Gastroesophageal sphincter (tissue), 4 donors: ENCODE measurements around the gene PTH2. TPM values are rescaled to one million over a fixed set of nuclear protein-coding genes. Genes with fewer than 3 reads are reported as not detected.

ENCODE experiments used
- ATAC-seq: fragments of 150-250 bp; one replicate; pipeline ENCODE4 v1.9.1; 2016; ENCODE audit warnings: mild to moderate bottlenecking, moderate library complexity
- H3K27ac ChIP-seq, 4 donors: fragments of 200-600 bp; sonication (generic) in 3 of 4; 1 replicate in 3 of 4; 2 replicates in 1 of 4; pipeline ENCODE4 v1.5.1; 2016 to 2019
- H3K27me3 ChIP-seq: fragments of 200-600 bp; sonication (generic); one replicate; pipeline ENCODE4 v1.5.1; 2019
- H3K36me3 ChIP-seq, 2 donors: fragments of 200-600 bp; sonication (generic); one replicate each; pipeline ENCODE4 v1.5.1; 2019; ENCODE audit warnings: control low read depth in 1 of 2
- H3K4me1 ChIP-seq, 3 donors: fragments of 200-600 bp; sonication (generic); 1 replicate in 2 of 3; 2 replicates in 1 of 3; pipeline ENCODE4 v1.5.1; 2016 to 2019; ENCODE audit warnings: control low read depth in 2 of 3
- H3K4me3 ChIP-seq, 2 donors: fragments of 200-600 bp; sonication (generic); one replicate each; pipeline ENCODE4 v1.5.1; 2019; ENCODE audit warnings: mild to moderate bottlenecking in 1 of 2, moderate library complexity in 1 of 2
- H3K9me3 ChIP-seq, 3 donors: fragments of 200-600 bp; sonication (generic); one replicate each; pipeline ENCODE4 v1.5.1; 2017 to 2019; ENCODE audit warnings: control low read depth in 2 of 3
- EP300 ChIP-seq: sonication (generic); formaldehyde crosslinking; IDR thresholded peaks from one replicate; pipeline ENCODE4 v1.6.1; 2017; ENCODE audit warnings: antibody characterized with exemption, mild to moderate bottlenecking
- POLR2A ChIP-seq, 2 donors: fragments of 450-650 bp; IDR thresholded peaks; one replicate each; pipeline ENCODE4 v1.6.1; 2017; ENCODE audit warnings: antibody characterized with exemption in 2 of 2, mild to moderate bottlenecking in 2 of 2, moderate library complexity in 1 of 2
- POLR2AphosphoS5 ChIP-seq: sonication (generic); formaldehyde crosslinking; IDR thresholded peaks from one replicate; pipeline ENCODE4 v1.6.1; 2017; ENCODE audit warnings: antibody characterized with exemption
- WGBS, 2 donors: methylation state at CpG; one replicate each; pipeline ENCODE4 v1.1.5; 2018; ENCODE audit warnings: low coverage in 1 of 2; 5-methylcytosine and 5-hydroxymethylcytosine counted together
- total RNA-seq, 4 donors: library from RNA; depleted of rRNA; stranded (reverse); fragments of >200 nt; gene quantifications; one replicate each; pipeline ENCODE4 v1.1.0, GENCODE V29; 2016
- TF ChIP-seq, protein P1 (sequence below), 4 experiments: fragments of 200-600 bp in 2 of 4; fragments of 450-650 bp in 2 of 4; sonication (generic) in 1 of 4; IDR thresholded peaks; one replicate each; pipeline ENCODE4 v1.5.1; 2017 to 2019; ENCODE audit warnings: antibody characterized with exemption in 4 of 4, mild to moderate bottlenecking in 2 of 4, moderate library complexity in 2 of 4

PTH2 gene, protein sequence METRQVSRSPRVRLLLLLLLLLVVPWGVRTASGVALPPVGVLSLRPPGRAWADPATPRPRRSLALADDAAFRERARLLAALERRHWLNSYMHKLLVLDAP
- total RNA-seq = not detected

DNA sequence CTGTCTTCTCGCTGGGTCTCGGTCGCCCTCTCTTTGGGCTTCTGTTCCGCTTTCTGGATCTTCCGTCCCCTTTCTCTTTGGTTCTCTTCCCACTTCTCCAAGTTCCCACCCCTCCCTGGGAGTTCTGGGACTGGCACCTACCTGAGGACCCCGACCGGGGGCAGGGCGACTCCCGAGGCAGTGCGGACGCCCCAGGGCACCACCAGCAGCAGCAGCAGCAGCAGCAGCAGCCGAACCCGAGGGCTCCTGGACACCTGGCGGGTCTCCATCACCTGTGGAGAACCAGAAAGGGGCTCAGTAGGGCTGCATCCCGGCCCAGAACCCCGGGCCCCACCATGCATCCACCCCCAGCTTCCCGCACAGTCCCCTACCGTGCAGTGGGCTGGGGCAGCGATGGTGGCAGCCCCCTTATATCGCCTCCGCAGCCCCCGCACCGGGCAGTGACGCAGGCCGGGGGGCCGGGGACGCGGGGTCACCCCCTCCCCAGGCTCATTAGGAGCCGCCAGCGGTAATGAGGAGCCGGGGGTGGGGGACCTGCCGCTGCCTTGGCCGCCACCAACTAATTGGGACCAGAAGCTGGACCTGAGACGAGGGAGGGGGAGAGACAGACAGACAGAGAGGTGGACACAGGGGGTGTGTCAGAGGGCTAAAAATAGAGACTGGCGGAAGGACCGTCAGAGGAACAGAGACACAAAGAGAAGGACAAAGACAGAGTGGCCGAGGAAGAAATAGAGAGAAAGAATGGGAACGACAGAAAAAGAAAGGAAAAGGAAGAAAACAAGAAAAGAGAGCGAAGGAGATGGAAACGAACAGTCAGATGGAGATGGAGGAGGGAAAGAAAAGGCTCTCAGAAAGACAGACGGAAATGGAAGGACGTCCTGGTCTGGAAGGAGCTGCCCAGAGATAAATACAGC, at the start of gene PTH2:
TSS of gene PTH2 (minus strand) at position 371 of the 914 bp plus-strand sequence. CDS start at position 269, 102 bp downstream.
- Histone ChIP-seq H3K36me3 (no peaks in the 10 kb centered on the region), H3K4me1 (peaks cover 0 to 43% (median 29%) of the 10 kb centered on the region in 3 donors), H3K27ac (no peak within 1 kb of the TSS), H3K4me3 (peak within 1 kb of the TSS in 1 of 2 donors; percentile 15), H3K27me3 (peaks cover 100% of the 10 kb centered on the region), H3K9me3 (no peaks in the 10 kb centered on the region)
- TF ChIP-seq POLR2A (IDR thresholded peaks at IDR 0.05) = no peak
- TF ChIP-seq POLR2AphosphoS5 = no peak
- TF ChIP-seq, protein P1, sequence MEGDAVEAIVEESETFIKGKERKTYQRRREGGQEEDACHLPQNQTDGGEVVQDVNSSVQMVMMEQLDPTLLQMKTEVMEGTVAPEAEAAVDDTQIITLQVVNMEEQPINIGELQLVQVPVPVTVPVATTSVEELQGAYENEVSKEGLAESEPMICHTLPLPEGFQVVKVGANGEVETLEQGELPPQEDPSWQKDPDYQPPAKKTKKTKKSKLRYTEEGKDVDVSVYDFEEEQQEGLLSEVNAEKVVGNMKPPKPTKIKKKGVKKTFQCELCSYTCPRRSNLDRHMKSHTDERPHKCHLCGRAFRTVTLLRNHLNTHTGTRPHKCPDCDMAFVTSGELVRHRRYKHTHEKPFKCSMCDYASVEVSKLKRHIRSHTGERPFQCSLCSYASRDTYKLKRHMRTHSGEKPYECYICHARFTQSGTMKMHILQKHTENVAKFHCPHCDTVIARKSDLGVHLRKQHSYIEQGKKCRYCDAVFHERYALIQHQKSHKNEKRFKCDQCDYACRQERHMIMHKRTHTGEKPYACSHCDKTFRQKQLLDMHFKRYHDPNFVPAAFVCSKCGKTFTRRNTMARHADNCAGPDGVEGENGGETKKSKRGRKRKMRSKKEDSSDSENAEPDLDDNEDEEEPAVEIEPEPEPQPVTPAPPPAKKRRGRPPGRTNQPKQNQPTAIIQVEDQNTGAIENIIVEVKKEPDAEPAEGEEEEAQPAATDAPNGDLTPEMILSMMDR (IDR thresholded peaks at IDR 0.05) = no peak
- no peak for TF ChIP-seq EP300
- ATAC-seq = no peak
- 7 to 15% methylated on average over 12 to 22 of the region's 42 CpGs for WGBS, 2 donors

DNA sequence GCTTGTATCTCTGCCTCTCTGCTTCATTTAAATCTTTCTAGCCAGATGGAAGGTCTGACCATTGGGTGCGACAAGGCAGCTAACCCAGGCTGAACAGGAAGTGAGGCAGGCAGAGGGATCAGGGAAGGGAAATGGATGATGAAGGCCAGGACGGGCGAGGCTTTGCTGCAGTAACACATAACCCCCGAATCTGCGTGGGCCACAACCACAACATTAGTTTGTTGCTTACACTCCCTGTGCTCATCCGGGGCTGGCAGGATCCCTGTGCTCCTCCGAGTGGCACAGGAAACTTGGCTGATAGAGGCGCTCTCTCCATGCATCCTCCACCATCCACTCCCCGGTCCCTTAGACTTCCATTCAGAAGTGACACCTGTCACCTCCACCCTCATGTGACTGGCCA, 49.7 kb upstream of the PTH2 start:
- ATAC-seq = no peak
- Histone ChIP-seq H3K36me3 (peaks cover 0 to 24% of the 10 kb centered on the region in 2 donors), H3K9me3 (no peaks in the 10 kb centered on the region), H3K4me3 (no peak overlapping the region), H3K27me3 (no peaks in the 10 kb centered on the region), H3K27ac (peak overlapping the region in 2 of 4 donors; percentile 88 to 90), H3K4me1 (peaks cover 0 to 53% (median 20%) of the 10 kb centered on the region in 3 donors)
- no peak for TF ChIP-seq EP300
- TF ChIP-seq, protein P1 (IDR thresholded peaks at IDR 0.05) = no peak
- TF ChIP-seq POLR2AphosphoS5 = no peak
- no peak for TF ChIP-seq POLR2A (IDR thresholded peaks at IDR 0.05)
- 54 to 79% methylated on average over 6 to 9 of the region's 9 CpGs for WGBS, 2 donors

DNA sequence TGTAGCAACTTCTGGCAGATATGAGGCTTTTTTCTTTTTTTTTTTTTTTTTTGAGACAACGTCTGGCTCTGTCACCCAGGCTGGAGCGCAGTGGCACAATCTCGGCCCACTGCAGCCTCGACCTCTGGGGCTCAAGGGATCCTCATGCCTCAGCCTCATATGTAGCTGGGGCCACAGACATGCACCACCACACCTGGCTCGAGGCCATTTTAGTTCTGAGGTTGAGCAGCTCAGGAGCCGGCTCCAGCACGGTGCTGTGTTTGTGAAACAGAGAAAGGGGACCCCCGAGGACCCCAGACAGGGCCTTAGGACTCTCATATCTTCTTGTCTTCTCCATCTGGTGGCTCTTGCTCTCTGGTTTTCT, 47.4 kb upstream of the PTH2 start:
- Histone ChIP-seq H3K4me3 (no peak overlapping the region), H3K27ac (peak overlapping the region in 2 of 4 donors; percentile 61 to 73), H3K4me1 (peaks cover 0 to 41% (median 20%) of the 10 kb centered on the region in 3 donors), H3K27me3 (no peaks in the 10 kb centered on the region), H3K36me3 (peaks cover 0 to 45% of the 10 kb centered on the region in 2 donors), H3K9me3 (no peaks in the 10 kb centered on the region)
- no peak for ATAC-seq
- WGBS, 2 donors = 27% methylated on average over 5 of the region's 8 CpGs; no CpG with 5 or more reads in 1 of the 2 donors
- TF ChIP-seq EP300 (no peak), POLR2A (IDR thresholded peaks at IDR 0.05) (no peak)
- TF ChIP-seq, protein P1 (IDR thresholded peaks at IDR 0.05) = no peak

DNA sequence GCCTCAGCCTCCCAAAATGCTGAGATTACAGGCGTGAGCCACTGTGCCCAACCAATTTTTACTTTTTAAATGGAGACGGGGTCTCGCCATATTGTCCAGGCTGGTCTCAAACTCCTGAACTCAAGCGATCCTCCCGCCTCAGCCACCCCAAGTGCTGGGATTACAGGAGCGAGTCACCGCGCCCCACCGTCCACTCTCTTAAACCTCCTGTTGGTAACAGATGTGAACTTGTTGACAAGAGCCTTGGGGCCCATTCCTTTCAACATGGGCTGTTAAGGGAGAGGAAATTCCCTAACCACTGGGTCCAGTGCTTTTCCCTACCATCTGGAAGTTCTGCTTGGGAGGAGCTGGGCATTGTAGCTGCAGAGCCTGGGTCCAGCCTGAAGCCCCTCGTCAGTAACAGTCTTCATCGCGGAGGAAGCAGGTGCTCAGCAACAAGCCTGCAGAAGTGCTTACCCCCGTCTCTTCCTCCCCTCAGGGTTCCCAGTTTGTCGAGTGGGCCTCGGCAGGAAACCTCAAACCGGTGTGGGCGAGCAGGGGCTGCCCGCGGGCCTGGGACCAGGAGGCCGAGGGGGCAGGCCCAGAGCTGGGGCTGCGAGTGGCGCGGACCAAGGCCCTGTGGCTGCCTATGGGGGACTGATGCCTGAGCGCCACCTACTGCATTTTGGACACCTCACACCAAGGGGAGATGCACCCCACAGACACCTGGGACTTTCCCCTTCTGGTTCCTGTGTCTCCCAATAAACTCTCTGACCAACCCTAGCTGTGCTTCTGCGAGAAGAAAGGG, 46.8 kb upstream of the PTH2 start:
- Histone ChIP-seq H3K36me3 (peaks cover 0 to 51% of the 10 kb centered on the region in 2 donors), H3K4me1 (peaks cover 0 to 35% (median 20%) of the 10 kb centered on the region in 3 donors), H3K27ac (peak overlapping the region in 3 of 4 donors; percentile 61 to 73 (median 66)), H3K4me3 (no peak overlapping the region), H3K9me3 (no peaks in the 10 kb centered on the region), H3K27me3 (no peaks in the 10 kb centered on the region)
- 72 to 95% methylated on average over 8 to 13 of the region's 25 CpGs for WGBS, 2 donors
- ATAC-seq = no peak
- no peak for TF ChIP-seq POLR2A (IDR thresholded peaks at IDR 0.05)
- no peak for TF ChIP-seq EP300
- TF ChIP-seq POLR2AphosphoS5 = no peak
- TF ChIP-seq, protein P1 (IDR thresholded peaks at IDR 0.05) = no peak
